WTC11 (cell line): ENCODE measurements around the gene CYB5D1. TPM values are rescaled to one million over a fixed set of nuclear protein-coding genes. Genes with fewer than 3 reads are reported as not detected.

ENCODE experiments used
- ATAC-seq: fragments of 200-7000 bp; cut with Tn5 transposase; 2 replicates; pipeline ENCODE4 v1.10.0; 2021; ENCODE audit warnings: mild to moderate bottlenecking, moderate library complexity
- CTCF ChIA-PET: fragments of 300-600 bp; sonication (Branson Sonifier 250); formaldehyde crosslinking; loops from one replicate; lab custom pipeline; 2021; ENCODE audit warnings: antibody characterized with exemption; lab: Charles Lee
- POLR2A ChIA-PET: fragments of 350-600 bp; sonication (Branson Sonifier 250); formaldehyde crosslinking; loops from one replicate; lab custom pipeline; 2021; ENCODE audit warnings: antibody characterized with exemption; lab: Charles Lee
- DNase-seq: peaks from one replicate; pipeline ENCODE4 v3.0.0; 2021; ENCODE audit warnings: low spot score
- H3K27ac Mint-ChIP-seq: 2 replicates; pipeline ENCODE4 v1.8.0; 2021; ENCODE audit warnings: mixed read lengths
- H3K27me3 Mint-ChIP-seq: 2 replicates; pipeline ENCODE4 v1.8.0; 2021; ENCODE audit warnings: low read depth, mild to moderate bottlenecking, moderate library complexity, mixed read lengths
- H3K36me3 Mint-ChIP-seq: 2 replicates; pipeline ENCODE4 v1.8.0; 2021; ENCODE audit warnings: mixed read lengths
- H3K4me1 Mint-ChIP-seq: 2 replicates; pipeline ENCODE4 v1.8.0; 2022; ENCODE audit warnings: mixed read lengths
- H3K4me3 Mint-ChIP-seq: 2 replicates; pipeline ENCODE4 v1.8.0; 2021; ENCODE audit warnings: mild to moderate bottlenecking, moderate library complexity, mixed read lengths
- H3K9me3 Mint-ChIP-seq: 2 replicates; pipeline ENCODE4 v1.8.0; 2021; ENCODE audit warnings: mixed read lengths
- ATF1 ChIP-seq: sonication (generic); formaldehyde crosslinking; IDR thresholded peaks from 2 replicates; pipeline ENCODE4 v1.8.1; 2023; ENCODE audit warnings: mild to moderate bottlenecking, moderate library complexity, missing genetic modification reagents
- ATF6 ChIP-seq: sonication (generic); formaldehyde crosslinking; IDR thresholded peaks from 2 replicates; pipeline ENCODE4 v1.8.1; 2023; ENCODE audit warnings: mild to moderate bottlenecking, missing genetic modification reagents
- CBFB ChIP-seq: sonication (generic); formaldehyde crosslinking; IDR thresholded peaks from 2 replicates; pipeline ENCODE4 v1.8.1; 2022; ENCODE audit warnings: mild to moderate bottlenecking, low read depth, missing genetic modification reagents
- E2F1 ChIP-seq: sonication (generic); formaldehyde crosslinking; IDR thresholded peaks from 2 replicates; pipeline ENCODE4 v1.8.0; 2022; ENCODE audit warnings: mild to moderate bottlenecking, missing genetic modification reagents
- E2F5 ChIP-seq: sonication (generic); formaldehyde crosslinking; IDR thresholded peaks from 2 replicates; pipeline ENCODE4 v1.8.1; 2022; ENCODE audit warnings: mild to moderate bottlenecking, moderate library complexity, missing genetic modification reagents
- ESRRA ChIP-seq: sonication (generic); formaldehyde crosslinking; IDR thresholded peaks from 2 replicates; pipeline ENCODE4 v1.8.1; 2022; ENCODE audit warnings: mild to moderate bottlenecking, missing genetic modification reagents, borderline replicate concordance
- GTF2I ChIP-seq: fragments of 250-450 bp; sonication (Bioruptor Pico); conservative IDR thresholded peaks from 2 replicates; pipeline ENCODE4 v1.4.0; 2021; ENCODE audit warnings: mild to moderate bottlenecking
- IRF2 ChIP-seq: sonication (generic); formaldehyde crosslinking; IDR thresholded peaks from 2 replicates; pipeline ENCODE4 v1.8.0; 2022; ENCODE audit warnings: low read depth, missing genetic modification reagents, borderline replicate concordance
- JUN ChIP-seq: sonication (generic); formaldehyde crosslinking; IDR thresholded peaks from 2 replicates; pipeline ENCODE4 v1.8.0; 2023; ENCODE audit warnings: mild to moderate bottlenecking, missing genetic modification reagents
- MYBL2 ChIP-seq: sonication (generic); formaldehyde crosslinking; IDR thresholded peaks from 2 replicates; pipeline ENCODE4 v1.8.1; 2023; ENCODE audit warnings: mild to moderate bottlenecking, moderate library complexity, missing genetic modification reagents
- NR3C1 ChIP-seq: sonication (generic); formaldehyde crosslinking; conservative IDR thresholded peaks from 2 replicates; pipeline ENCODE4 v1.8.1; 2023; ENCODE audit warnings: low read depth, mild to moderate bottlenecking, missing genetic modification reagents
- PRDM15 ChIP-seq: sonication (generic); formaldehyde crosslinking; IDR thresholded peaks from 2 replicates; pipeline ENCODE4 v1.8.0; 2022; ENCODE audit warnings: missing genetic modification reagents
- PRRX2 ChIP-seq: fragments of 250-450 bp; sonication (Bioruptor Pico); IDR thresholded peaks from 2 replicates; pipeline ENCODE4 v1.8.0; 2021; ENCODE audit warnings: mild to moderate bottlenecking
- SMAD4 ChIP-seq: sonication (generic); formaldehyde crosslinking; IDR thresholded peaks from 2 replicates; pipeline ENCODE4 v1.8.0; 2022; ENCODE audit warnings: mild to moderate bottlenecking, missing genetic modification reagents
- TEAD4 ChIP-seq: sonication (generic); formaldehyde crosslinking; IDR thresholded peaks from 2 replicates; pipeline ENCODE4 v1.8.0; 2022; ENCODE audit warnings: mild to moderate bottlenecking, missing genetic modification reagents
- ZNF232 ChIP-seq: sonication (generic); formaldehyde crosslinking; IDR thresholded peaks from 2 replicates; pipeline ENCODE4 v1.8.0; 2022; ENCODE audit warnings: mild to moderate bottlenecking, missing genetic modification reagents
- ZNF281 ChIP-seq: sonication (generic); formaldehyde crosslinking; IDR thresholded peaks from 2 replicates; pipeline ENCODE4 v1.8.0; 2023; ENCODE audit warnings: mild to moderate bottlenecking, missing genetic modification reagents
- ZNF317 ChIP-seq: sonication (generic); formaldehyde crosslinking; IDR thresholded peaks from 2 replicates; pipeline ENCODE4 v1.8.1; 2023; ENCODE audit warnings: low read depth, mild to moderate bottlenecking, moderate library complexity, missing genetic modification reagents, borderline replicate concordance
- ZNF423 ChIP-seq: fragments of 250-450 bp; sonication (Bioruptor Pico); IDR thresholded peaks from 2 replicates; pipeline ENCODE4 v2.1.2; 2022; ENCODE audit warnings: mild to moderate bottlenecking, moderate library complexity
- ZSCAN18 ChIP-seq: fragments of 250-450 bp; sonication (Bioruptor Pico); IDR thresholded peaks from 2 replicates; pipeline ENCODE4 v2.1.2; 2022; ENCODE audit warnings: mild to moderate bottlenecking, moderate library complexity
- total RNA-seq: library from RNA; stranded (reverse); gene quantifications from 3 replicates; pipeline ENCODE4 v1.2.3, GENCODE V29; 2021

The CYB5D1 gene
- total RNA-seq, 1 experiment from 2014 or later = 15.2 TPM

GRCh38 chr17:7836596-7837407 is 21.0 kb upstream of the CYB5D1 start (continued):
- peak; percentile 100 for TF ChIP-seq PRDM15 (CRISPR knock-in tag)
- TF ChIP-seq SMAD4 (CRISPR knock-in tag) = no peak
- peak; percentile 56; the same call in 1 of the 2 replicates for TF ChIP-seq ZNF232 (CRISPR knock-in tag)
- no peak for TF ChIP-seq GTF2I (CRISPR knock-in tag)
- TF ChIP-seq E2F5 (CRISPR knock-in tag) = no peak
- no peak for TF ChIP-seq E2F1 (CRISPR knock-in tag)
- no peak for TF ChIP-seq TEAD4 (CRISPR knock-in tag)
- no peak for TF ChIP-seq ZNF423 (CRISPR knock-in tag)
- no peak for TF ChIP-seq CBFB (CRISPR knock-in tag)
- TF ChIP-seq ZNF281 (CRISPR knock-in tag) = peak; percentile 98
- TF ChIP-seq ESRRA (CRISPR knock-in tag) = no peak
- no peak for TF ChIP-seq MYBL2 (CRISPR knock-in tag)
- no peak for TF ChIP-seq ZNF317 (CRISPR knock-in tag)
- TF ChIP-seq NR3C1 = 0 out of 2 replicates have a peak, but pooled peaks have one; percentile 30
- no peak for TF ChIP-seq JUN (CRISPR knock-in tag)

GRCh38 chr17:7837408-7838088 is 20.3 kb upstream of the CYB5D1 start:
- no peak for DNase-seq
- peak overlapping the region; percentile 15 for H3K27ac Mint-ChIP-seq
- H3K4me1 Mint-ChIP-seq = peaks cover 45% of the 10 kb centered on the region
- H3K4me3 Mint-ChIP-seq = peak overlapping the region; percentile 93
- peaks cover 52% of the 10 kb centered on the region for H3K27me3 Mint-ChIP-seq
- H3K36me3 Mint-ChIP-seq = no peaks in the 10 kb centered on the region
- H3K9me3 Mint-ChIP-seq = no peaks in the 10 kb centered on the region
- POLR2A ChIA-PET = interaction anchor here (1.0 to 1.4 kb wide), 2 partner anchors 19 to 121 kb away, joined by 5 to 7 read pairs; partner anchors contain the start of gene NAA38
- CTCF ChIA-PET = interaction anchor here (0.6 to 5.4 kb wide), 20 partner anchors 9 to 620 kb away, joined by 3 to 63 read pairs (median 3); partner anchors contain the start of genes CNTROB, CYB5D1, NAA38 and TMEM88
- no peak for ATAC-seq
- no peak for TF ChIP-seq ZSCAN18 (CRISPR knock-in tag)
- no peak for TF ChIP-seq CBFB (CRISPR knock-in tag)
- TF ChIP-seq PRRX2 (CRISPR knock-in tag) = no peak
- TF ChIP-seq ATF6 (CRISPR knock-in tag) = no peak
- no peak for TF ChIP-seq ZNF232 (CRISPR knock-in tag)
- TF ChIP-seq ATF1 = no peak
- TF ChIP-seq IRF2 (CRISPR knock-in tag) = no peak
